ENCODE measurements around the gene PRKN. TPM values are rescaled to one million over a fixed set of nuclear protein-coding genes. Genes with fewer than 3 reads are reported as not detected.

The PRKN gene
- total RNA-seq, 1 experiment from 2014 or later, result 2.0 TPM

DNA sequence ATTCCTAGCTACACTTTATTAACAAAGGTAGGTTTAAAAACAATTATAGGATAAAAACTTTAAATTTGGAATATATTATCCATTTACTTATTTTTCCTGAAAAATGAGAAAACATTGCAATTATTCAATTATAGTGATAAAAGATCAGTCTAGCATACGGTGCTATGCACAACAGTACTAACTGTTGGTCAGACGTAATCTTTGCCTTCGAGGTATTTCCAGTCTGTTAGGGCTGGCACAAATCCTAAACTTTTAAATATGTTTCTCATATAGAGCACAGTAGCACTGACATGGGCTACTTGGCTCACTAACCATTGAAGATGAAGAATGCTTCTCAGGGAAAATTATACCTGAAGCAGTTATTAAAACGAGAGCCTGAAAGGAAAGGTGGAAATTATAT, 214.8 kb downstream of the PRKN start:
- Histone ChIP-seq H3K79me1 (ENCODE audit: insufficient read depth, low read depth, low read length, poor library complexity, severe bottlenecking) (no peaks in the 10 kb centered on the region), H3K79me2 (ENCODE audit: insufficient read depth, low read length) (no peaks in the 10 kb centered on the region), H3K56ac (ENCODE audit: insufficient read length, low read depth, low read length) (no peak overlapping the region), H3T11ph (ENCODE audit: low read length) (no peak overlapping the region), H3K27ac (ENCODE audit: insufficient read length, low read depth, low read length) (no peak overlapping the region), H4K8ac (replicated peaks; ENCODE audit: insufficient read length, low read depth, low read length) (no peak overlapping the region), H2BK120ac (ENCODE audit: low read depth, low read length, poor library complexity, severe bottlenecking) (no peak overlapping the region), H3K4ac (ENCODE audit: low read depth, low read length) (no peak overlapping the region), H2BK20ac (ENCODE audit: low read depth, low read length, poor library complexity, severe bottlenecking) (no peak overlapping the region), H3K23ac (ENCODE audit: insufficient read length, low read depth, low read length) (no peak overlapping the region), H2AFZ (ENCODE audit: low read length) (no peak overlapping the region), H4K91ac (ENCODE audit: insufficient read length, low read depth, low read length) (no peak overlapping the region), H3K27me3 (ENCODE audit: insufficient read depth, low read length) (no peaks in the 10 kb centered on the region), H3K18ac (ENCODE audit: insufficient read length, low read depth, low read length) (no peak overlapping the region), H3K9ac (ENCODE audit: extremely low read depth, insufficient read length, low read length) (no peak overlapping the region), H2BK12ac (ENCODE audit: insufficient read length, low read depth, low read length) (no peak overlapping the region), H3K4me2 (ENCODE audit: insufficient read depth, insufficient read length, low read length) (no peak overlapping the region), H2BK15ac (ENCODE audit: low read depth, low read length) (no peak overlapping the region), H2BK5ac (ENCODE audit: insufficient read length, low read length) (no peak overlapping the region), H2AK5ac (ENCODE audit: insufficient read length, low read length) (no peak overlapping the region), H4K20me1 (ENCODE audit: control insufficient read depth, insufficient read depth, insufficient read length) (no peaks in the 10 kb centered on the region), H3K14ac (ENCODE audit: insufficient read depth, low read length) (no peak overlapping the region), H3K9me3 (ENCODE audit: control insufficient read depth, low read depth, low read length) (no peaks in the 10 kb centered on the region), H4K5ac (ENCODE audit: insufficient read length, low read depth, low read length) (no peak overlapping the region), H3K23me2 (ENCODE audit: insufficient read length, low read depth, low read length, poor library complexity, severe bottlenecking) (no peaks in the 10 kb centered on the region), H3K4me1 (ENCODE audit: insufficient read depth, low read length) (no peaks in the 10 kb centered on the region; the same call in 1 of the 2 replicates)
- DNase-seq, result no peak
- no peak overlapping the region for H3K27ac Mint-ChIP-seq
- H3K4me3 Mint-ChIP-seq, result no peak overlapping the region
- H3K4me1 Mint-ChIP-seq, result peaks cover 6 to 11% of the 10 kb centered on the region in 2 experiments
- no peak for TF ChIP-seq CTCF (conservative IDR thresholded peaks at IDR 0.05)
- no peaks in the 10 kb centered on the region; the same call in 1 of the 2 replicates for H3K27me3 Mint-ChIP-seq (ENCODE audit: low read depth)
- H3K36me3 Mint-ChIP-seq (ENCODE audit: insufficient read depth in 1 of 3, low read depth in 3 of 3), result no peaks in the 10 kb centered on the region; a peak in 1 of 7 replicates
- no peaks in the 10 kb centered on the region for H3K9me3 Mint-ChIP-seq
- WGBS (ENCODE audit: extremely low coverage, insufficient read length, low lambda C conversion rate), result no CpG with 5 or more reads among the region's 4 CpGs
